ENCODE results near the gene KRT7.

DNA sequence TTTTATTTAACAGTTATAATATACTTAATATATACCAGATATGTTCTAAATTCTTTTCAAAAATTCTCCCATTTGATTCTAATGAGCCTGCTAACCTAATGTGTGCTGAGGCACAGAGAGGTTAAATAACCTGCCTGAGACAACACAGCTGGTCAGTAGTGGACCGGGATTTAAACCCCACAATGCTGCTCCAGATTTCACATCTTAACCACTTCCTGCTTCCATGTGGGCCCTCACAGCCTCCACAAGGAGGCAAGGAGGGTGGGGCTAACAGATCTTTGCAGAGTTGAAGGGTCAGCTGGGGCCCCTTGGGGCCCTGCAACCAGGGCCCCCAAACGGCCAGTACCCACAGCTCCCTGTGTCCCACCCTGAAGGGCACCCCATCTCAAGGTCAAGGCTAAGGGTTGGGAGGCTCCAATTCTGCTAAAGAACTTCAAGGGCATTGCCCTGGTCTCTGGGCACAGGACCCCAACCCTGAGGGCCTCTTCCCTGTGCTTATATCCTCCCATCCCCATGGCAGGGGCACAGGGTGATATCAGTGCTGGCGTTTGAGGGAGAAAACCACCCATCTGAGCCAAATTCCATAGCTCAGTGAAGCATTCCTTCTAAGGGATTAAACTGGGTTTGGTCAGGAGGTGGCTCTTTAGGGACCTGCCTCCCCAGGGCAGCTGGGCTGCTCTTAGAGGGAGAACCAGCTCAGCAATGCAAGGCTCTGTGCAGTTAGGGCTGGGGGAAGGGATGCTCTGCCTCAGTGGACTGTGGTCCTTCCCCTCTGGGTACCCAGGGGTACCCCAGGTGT lies 43.5 kb upstream of the KRT7 start:
- TF ChIP-seq POLR2A (IDR thresholded peaks at IDR 0.05) (no peak), POLR2AphosphoS5 (IDR thresholded peaks at IDR 0.05) (no peak)
- TF ChIP-seq, protein P1, sequence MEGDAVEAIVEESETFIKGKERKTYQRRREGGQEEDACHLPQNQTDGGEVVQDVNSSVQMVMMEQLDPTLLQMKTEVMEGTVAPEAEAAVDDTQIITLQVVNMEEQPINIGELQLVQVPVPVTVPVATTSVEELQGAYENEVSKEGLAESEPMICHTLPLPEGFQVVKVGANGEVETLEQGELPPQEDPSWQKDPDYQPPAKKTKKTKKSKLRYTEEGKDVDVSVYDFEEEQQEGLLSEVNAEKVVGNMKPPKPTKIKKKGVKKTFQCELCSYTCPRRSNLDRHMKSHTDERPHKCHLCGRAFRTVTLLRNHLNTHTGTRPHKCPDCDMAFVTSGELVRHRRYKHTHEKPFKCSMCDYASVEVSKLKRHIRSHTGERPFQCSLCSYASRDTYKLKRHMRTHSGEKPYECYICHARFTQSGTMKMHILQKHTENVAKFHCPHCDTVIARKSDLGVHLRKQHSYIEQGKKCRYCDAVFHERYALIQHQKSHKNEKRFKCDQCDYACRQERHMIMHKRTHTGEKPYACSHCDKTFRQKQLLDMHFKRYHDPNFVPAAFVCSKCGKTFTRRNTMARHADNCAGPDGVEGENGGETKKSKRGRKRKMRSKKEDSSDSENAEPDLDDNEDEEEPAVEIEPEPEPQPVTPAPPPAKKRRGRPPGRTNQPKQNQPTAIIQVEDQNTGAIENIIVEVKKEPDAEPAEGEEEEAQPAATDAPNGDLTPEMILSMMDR (IDR thresholded peaks at IDR 0.05), result no peak

All from gastroesophageal sphincter (tissue), 3 donors.